K562 (cell line): Measurements from ENCODE around the gene MAST4. TPM values are rescaled to one million over a fixed set of nuclear protein-coding genes. Genes with fewer than 3 reads are reported as not detected.

Experiments used
- ATAC-seq: fragments of 200-7000 bp; cut with Tn5 transposase; 3 replicates; pipeline ENCODE4 v1.9.1; 2020; ENCODE audit warnings: moderate library complexity
- BruUV-seq: library from RNA; stranded (reverse); fragments of 400-500 nt; replicated peaks from 2 replicates; lab custom pipeline; 2021; lab: Mats Ljungman, UMichigan
- CTCF ChIA-PET: fragments of 300-600 bp; formaldehyde crosslinking; extraction: SDS; loops from one replicate; lab custom pipeline; 2021; ENCODE audit warnings: low intra/inter-chr PET ratio; lab: Yijun Ruan, JAX
- POLR2A ChIA-PET: fragments of 300-600, 350-650 bp; sonication (Branson Sonifier 250); formaldehyde crosslinking; extraction: SDS; loops from one replicate; lab custom pipeline; 2021; ENCODE audit warnings: antibody characterized with exemption, inconsistent platforms; lab: Yijun Ruan, JAX
- DNase-seq, 4 experiments: peaks; one replicate each; pipeline versions ENCODE4 v3.0.0 to v3.0.0-alpha.2; 2011 to 2018; ENCODE audit warnings: low spot score in 3 of 4, mixed read lengths in 3 of 4; ENCODE audit errors: extremely low read depth in 1 of 4
- FAIRE-seq: peaks from 2 replicates; lab custom pipeline; 2011; peaks lifted over from hg19 to GRCh38; lab: Jason Lieb, UNC
- H2AFZ ChIP-seq: 2 replicates; pipeline ENCODE4 v1.6.0; 2011; ENCODE audit warnings: low read depth, low read length, control low read depth, inconsistent platforms
- H3K27ac ChIP-seq: fragments of 200-600 bp; 3 replicates; pipeline ENCODE4 v1.8.0; 2011; ENCODE audit warnings: low read depth, mild to moderate bottlenecking, control low read depth, inconsistent platforms, low read length, moderate library complexity, mixed read lengths; ENCODE audit errors: extremely low read depth
- H3K27me3 ChIP-seq, 2 experiments: fragments of 300-600 bp in 1 of 2; 2 replicates in 1 of 2; 3 replicates in 1 of 2; pipeline versions ENCODE4 v1.6.0 to v1.8.0; 2011; ENCODE audit warnings: inconsistent platforms in 2 of 2, low read length in 2 of 2, mild to moderate bottlenecking in 1 of 2, mixed read lengths in 1 of 2, moderate library complexity in 1 of 2; ENCODE audit not compliant: control insufficient read depth in 2 of 2, insufficient read depth in 2 of 2
- H3K36me3 ChIP-seq: fragments of 300-600 bp; 3 replicates; pipeline ENCODE4 v1.8.0; 2011; ENCODE audit warnings: mild to moderate bottlenecking, low read length, inconsistent platforms; ENCODE audit not compliant: control insufficient read depth, insufficient read depth
- H3K4me1 ChIP-seq, 2 experiments: fragments of 200-600 bp in 1 of 2; replicated peaks in 1 of 2; 2 replicates in 1 of 2; 3 replicates in 1 of 2; pipeline versions ENCODE4 v1.5.1 to v1.8.0; 2011; ENCODE audit warnings: inconsistent platforms in 2 of 2, low read length in 2 of 2, mild to moderate bottlenecking in 1 of 2, mixed read lengths in 1 of 2, moderate library complexity in 1 of 2; ENCODE audit not compliant: control insufficient read depth in 2 of 2, insufficient read depth in 2 of 2
- H3K4me2 ChIP-seq: 2 replicates; pipeline ENCODE4 v1.6.1; 2011; ENCODE audit warnings: low read length, control low read depth, inconsistent platforms, mixed read lengths; ENCODE audit not compliant: insufficient read depth
- H3K4me3 ChIP-seq: fragments of 200-600 bp; sonication (generic), shearing (Covaris generic); 2 replicates; pipeline ENCODE4 v1.5.1; 2016; ENCODE audit warnings: control low read depth, inconsistent platforms
- H3K79me2 ChIP-seq: fragments of 200-600 bp; 3 replicates; pipeline ENCODE4 v1.8.0; 2011; ENCODE audit warnings: low read length, inconsistent platforms; ENCODE audit not compliant: control insufficient read depth, insufficient read depth
- H3K9ac ChIP-seq, 2 experiments: 2 replicates each; pipeline versions ENCODE4 v1.6.0 to v1.6.1; 2011; ENCODE audit warnings: low read depth in 2 of 2, low read length in 2 of 2, control low read depth in 1 of 2, inconsistent platforms in 1 of 2, mild to moderate bottlenecking in 1 of 2, mixed read lengths in 1 of 2; ENCODE audit not compliant: insufficient read depth in 1 of 2
- H3K9me1 ChIP-seq: one replicate; pipeline ENCODE4 v1.6.0; 2011; ENCODE audit warnings: inconsistent platforms, mild to moderate bottlenecking, low read length, moderate library complexity; ENCODE audit not compliant: control insufficient read depth, insufficient read depth
- H3K9me3 ChIP-seq: replicated peaks from 2 replicates; pipeline ENCODE4 v1.5.1; 2011; ENCODE audit warnings: low read depth, low read length, inconsistent platforms; ENCODE audit not compliant: control insufficient read depth, insufficient read depth
- H4K20me1 ChIP-seq: replicated peaks from 2 replicates; pipeline ENCODE4 v1.6.1; 2011; ENCODE audit warnings: low read length, inconsistent platforms, mixed read lengths; ENCODE audit not compliant: control insufficient read depth, insufficient read depth
- ADNP ChIP-seq: fragments of 200-800 bp; sonication (Bioruptor generic); IDR thresholded peaks from 2 replicates; pipeline ENCODE4 v1.6.1; 2016; ENCODE audit warnings: missing genetic modification characterization, missing compliant biosample characterization
- C11orf30 ChIP-seq: fragments of 450-650 bp; IDR thresholded peaks from 2 replicates; pipeline ENCODE4 v1.6.1; 2016; ENCODE audit warnings: low read depth, mild to moderate bottlenecking
- HSF4 ChIP-seq: fragments of 250-450 bp; sonication (Bioruptor Pico); IDR thresholded peaks from 2 replicates; pipeline ENCODE4 v2.1.2; 2022; ENCODE audit warnings: mild to moderate bottlenecking, moderate library complexity, borderline replicate concordance
- JUND ChIP-seq, 2 experiments: IDR thresholded peaks; 2 replicates in 1 of 2; 3 replicates in 1 of 2; pipeline ENCODE4 v1.6.1; 2011; ENCODE audit warnings: borderline replicate concordance in 2 of 2, low read depth in 2 of 2, low read length in 2 of 2, improper control_type of control experiment in 1 of 2, missing biosample characterization in 1 of 2, missing genetic modification characterization in 1 of 2, missing genetic modification reagents in 1 of 2
- MCM2 ChIP-seq: fragments of 450-650 bp; IDR thresholded peaks from 2 replicates; pipeline ENCODE4 v1.6.1; 2017; ENCODE audit warnings: low read depth, mild to moderate bottlenecking
- MECOM ChIP-seq: fragments of 250-450 bp; sonication (Bioruptor Pico); IDR thresholded peaks from 2 replicates; pipeline ENCODE4 v1.8.0; 2022; ENCODE audit warnings: inconsistent platforms
- NCOA6 ChIP-seq: fragments of 450-650 bp; IDR thresholded peaks from 2 replicates; pipeline ENCODE4 v1.6.1; 2017; ENCODE audit warnings: mild to moderate bottlenecking
- NFE2 ChIP-seq: IDR thresholded peaks from 2 replicates; pipeline ENCODE4 v1.6.1; 2014; ENCODE audit warnings: antibody characterized with exemption, low read depth
- NR2C2 ChIP-seq, 2 experiments: fragments of 200-800 bp in 1 of 2; sonication (Bioruptor generic) in 1 of 2; sonication (generic) in 1 of 2; formaldehyde crosslinking in 1 of 2; IDR thresholded peaks; 2 replicates each; pipeline versions ENCODE4 v1.6.1 to v1.8.0; 2016 to 2022; ENCODE audit warnings: mild to moderate bottlenecking in 1 of 2, missing compliant biosample characterization in 1 of 2, missing genetic modification characterization in 1 of 2, missing genetic modification reagents in 1 of 2
- OTX1 ChIP-seq: fragments of 450-650 bp; formaldehyde crosslinking; IDR thresholded peaks from 2 replicates; pipeline ENCODE4 v1.4.0; 2022; ENCODE audit warnings: mild to moderate bottlenecking
- POLR2A ChIP-seq: fragments of 450-650 bp; conservative IDR thresholded peaks from 2 replicates; pipeline ENCODE4 v1.6.1; 2016
- RBFOX2 ChIP-seq: fragments of 200-400 bp; formaldehyde crosslinking; IDR thresholded peaks from 2 replicates; pipeline ENCODE4 v1.6.1; 2017; ENCODE audit warnings: low read depth, mild to moderate bottlenecking, low read length, moderate library complexity
- RBM15 ChIP-seq: fragments of 200-400 bp; formaldehyde crosslinking; IDR thresholded peaks from 2 replicates; pipeline ENCODE4 v1.6.1; 2018; ENCODE audit warnings: mild to moderate bottlenecking, low read length, moderate library complexity; ENCODE audit not compliant: insufficient read depth
- RCOR1 ChIP-seq, 2 experiments: IDR thresholded peaks; 2 replicates each; pipeline ENCODE4 v1.6.1; 2012; ENCODE audit warnings: low read depth in 2 of 2, low read length in 2 of 2, borderline replicate concordance in 1 of 2, improper control_type of control experiment in 1 of 2
- XRCC5 ChIP-seq: fragments of 200-400 bp; formaldehyde crosslinking; IDR thresholded peaks from 2 replicates; pipeline ENCODE4 v1.6.1; 2017; ENCODE audit warnings: low read depth, mild to moderate bottlenecking, low read length
- ZNF644 ChIP-seq: fragments of 200-800 bp; sonication (Bioruptor generic); IDR thresholded peaks from 2 replicates; pipeline ENCODE4 v1.6.1; 2016; ENCODE audit warnings: low read depth, missing genetic modification characterization, missing compliant biosample characterization
- WGBS: fragments of 100-300 bp; shearing (Covaris generic); methylation state at CpG from one replicate; pipeline ENCODE4 v1.1.6; 2016; ENCODE audit warnings: low coverage, mixed read lengths; ENCODE audit not compliant: insufficient coverage; ENCODE audit errors: missing lambda C conversion rate; 5-methylcytosine and 5-hydroxymethylcytosine counted together
- in situ Hi-C: fragments of 300-500 bp; cut with MboI; formaldehyde crosslinking; loops from 4 replicates; pipeline ENCODE4 v1.15.0; 2018; ENCODE audit warnings: inconsistent platforms, mixed read lengths
- intact Hi-C: fragments of 100-400 bp; cut with micrococcal nuclease; formaldehyde crosslinking; loops from 2 replicates; pipeline ENCODE4 v1.14.2; 2022
- polyA plus RNA-seq, 8 experiments: library from polyadenylated mRNA; depleted of rRNA in 4 of 8; stranded (reverse) in 5 of 8; unstranded in 3 of 8; fragments of >200 nt; fragmentation: Nextera tagmentation in 2 of 8; fragmentation: Illumina TruSeq in 1 of 8; extraction: Ambion mirVana in 2 of 8; extraction: Trizol in 1 of 8; gene quantifications; 2 replicates each; pipeline versions ENCODE4 v1.2.1 to v1.2.3, GENCODE V29; 2011 to 2014; ENCODE audit warnings: inconsistent platforms in 1 of 8, missing spikeins in 1 of 8
- total RNA-seq, 7 experiments: library from RNA; depleted of rRNA in 6 of 7; stranded (reverse); fragments of >200 nt in 6 of 7; fragmentation: Illumina TruSeq in 2 of 7; extraction: Trizol in 2 of 7; gene quantifications; 2 replicates each; pipeline versions ENCODE4 v1.2.1 to v1.2.3, GENCODE V29; 2011 to 2021; ENCODE audit warnings: low replicate concordance in 1 of 7
- TF ChIP-seq, protein P1 (sequence below): fragments of 250-450 bp; sonication (Bioruptor Pico); IDR thresholded peaks from 2 replicates; pipeline ENCODE4 v1.5.0; 2021; ENCODE audit warnings: mild to moderate bottlenecking, moderate library complexity
- TF ChIP-seq, protein P2 (sequence below): sonication (generic); formaldehyde crosslinking; IDR thresholded peaks from 2 replicates; pipeline ENCODE4 v1.8.1; 2023; ENCODE audit warnings: mild to moderate bottlenecking, missing genetic modification reagents
- TF ChIP-seq, protein P3 (sequence below): fragments of 450-650 bp; IDR thresholded peaks from 2 replicates; pipeline ENCODE4 v1.6.1; 2016; ENCODE audit warnings: antibody characterized with exemption

Gene MAST4
- total and polyA plus RNA-seq, 9 of the 15 experiments (the other 6 are each of a cell fraction or from before 2014, with no cell fraction given): 0.88 to 10.1 (median 5.2) TPM

DNA sequence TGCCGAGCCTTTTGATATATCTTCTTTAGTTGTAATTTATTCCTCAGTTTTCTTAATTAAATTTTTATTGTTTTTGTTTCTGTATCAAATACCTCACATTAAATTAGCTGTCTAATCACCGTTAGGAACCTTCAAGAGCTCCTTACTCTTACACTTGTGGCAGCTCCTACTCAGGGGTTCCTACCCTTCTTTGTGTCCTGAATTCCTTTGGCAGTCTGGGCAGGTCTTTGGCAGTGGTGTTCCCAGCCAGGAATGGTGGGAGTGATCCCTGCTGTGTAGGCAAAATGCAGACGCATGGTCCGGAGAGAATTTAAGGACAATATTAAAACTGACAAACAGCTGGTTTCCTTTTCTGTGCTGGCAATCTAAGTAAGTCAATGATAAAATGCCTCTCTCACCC, 41.8 kb downstream of the MAST4 start:
- Histone ChIP-seq H3K36me3 (no peaks in the 10 kb centered on the region), H3K27ac (no peak overlapping the region), H4K20me1 (no peaks in the 10 kb centered on the region), H3K9me1 (no peaks in the 10 kb centered on the region), H3K27me3 (no peaks in the 10 kb centered on the region), H3K9me3 (no peaks in the 10 kb centered on the region), H3K4me3 (no peak overlapping the region), H3K4me1 (no peaks in the 10 kb centered on the region), H3K79me2 (no peaks in the 10 kb centered on the region), H3K4me2 (no peak overlapping the region), H2AFZ (no peak overlapping the region), H3K9ac (no peak overlapping the region)
- no peak for FAIRE-seq
- intact Hi-C loops (no loop called here), in situ Hi-C loops (no loop called here)
- no TSS peak for BruUV-seq
- DNase-seq: no peak
- WGBS: 5% methylated on average over 4 of the region's 4 CpGs
- ChIA-PET CTCF (no interaction called here), POLR2A (no interaction called here)
- ATAC-seq: no peak
- TF ChIP-seq MCM2 (no peak), ADNP (tag) (no peak), OTX1 (CRISPR knock-in tag) (no peak), NCOA6 (no peak), ZNF644 (tag) (no peak), XRCC5 (no peak), NFE2 (no peak), RBFOX2 (no peak), JUND (IDR thresholded peaks at IDR 0.05; ENCODE audit: borderline replicate concordance, low read depth, low read length) (no peak), JUND (tag; IDR thresholded peaks at IDR 0.05; ENCODE audit: borderline replicate concordance, low read depth, low read length) (no peak), MECOM (no peak), RBM15 (no peak), NR2C2 (CRISPR knock-in tag; IDR thresholded peaks at IDR 0.05) (no peak), NR2C2 (tag; IDR thresholded peaks at IDR 0.05) (no peak), C11orf30 (no peak), POLR2A (no peak), HSF4 (CRISPR knock-in tag) (no peak), RCOR1 (IDR thresholded peaks at IDR 0.05; ENCODE audit: borderline replicate concordance in 1 of 2, low read depth in 2 of 2, low read length in 2 of 2) (no peak)
- TF ChIP-seq, protein P1, sequence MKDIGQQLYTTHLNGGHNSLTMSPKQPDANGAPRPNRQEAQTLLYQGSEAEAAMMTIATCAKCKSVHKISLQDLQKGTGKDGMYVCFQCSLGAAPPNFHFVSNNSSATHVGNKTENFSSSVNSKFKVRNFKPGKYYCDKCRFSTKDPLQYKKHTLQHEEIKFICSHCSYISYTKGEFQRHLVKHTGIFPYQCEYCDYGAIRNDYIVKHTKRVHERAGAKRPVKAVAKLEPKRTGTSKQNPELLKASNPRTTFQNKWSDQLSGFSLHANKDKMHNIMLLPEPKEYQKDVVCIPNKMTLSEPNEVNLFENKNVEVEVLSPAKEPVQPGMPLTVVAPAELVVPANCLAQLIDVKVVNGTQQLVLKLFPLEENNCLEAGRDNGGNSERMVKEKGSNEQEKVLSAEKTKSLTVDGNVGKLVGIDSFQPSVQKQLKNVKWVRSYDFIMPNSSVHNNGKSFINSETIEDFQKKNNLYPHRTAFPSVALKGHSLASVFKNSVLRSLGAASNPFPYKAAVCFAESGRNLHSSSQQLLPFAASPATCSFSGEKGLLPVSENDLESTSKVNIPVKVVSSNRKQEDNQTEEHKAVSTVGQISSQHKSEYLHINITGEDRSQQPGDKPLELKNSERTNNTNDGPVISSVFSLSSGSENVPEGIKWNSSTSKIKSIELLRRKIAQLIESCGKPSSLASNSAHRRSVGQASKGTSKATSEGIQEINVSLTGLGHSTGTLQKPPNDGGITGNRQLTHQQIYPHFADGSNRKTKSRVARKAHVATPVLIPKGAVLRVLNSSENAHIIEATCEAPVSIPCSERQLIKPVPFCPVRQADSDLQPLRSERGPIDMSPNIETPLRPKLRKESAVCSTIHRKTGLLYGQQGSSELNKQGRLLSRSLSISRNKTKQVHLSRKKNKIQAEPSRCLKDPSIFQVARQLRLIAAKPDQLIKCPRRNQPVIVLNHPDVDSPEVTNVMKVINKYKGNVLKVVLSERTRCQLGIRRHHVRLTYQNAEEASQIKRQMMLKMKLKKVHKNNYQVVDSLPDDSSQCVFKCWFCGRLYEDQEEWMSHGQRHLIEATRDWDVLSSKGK (CRISPR knock-in tag): no peak
- TF ChIP-seq, protein P2, sequence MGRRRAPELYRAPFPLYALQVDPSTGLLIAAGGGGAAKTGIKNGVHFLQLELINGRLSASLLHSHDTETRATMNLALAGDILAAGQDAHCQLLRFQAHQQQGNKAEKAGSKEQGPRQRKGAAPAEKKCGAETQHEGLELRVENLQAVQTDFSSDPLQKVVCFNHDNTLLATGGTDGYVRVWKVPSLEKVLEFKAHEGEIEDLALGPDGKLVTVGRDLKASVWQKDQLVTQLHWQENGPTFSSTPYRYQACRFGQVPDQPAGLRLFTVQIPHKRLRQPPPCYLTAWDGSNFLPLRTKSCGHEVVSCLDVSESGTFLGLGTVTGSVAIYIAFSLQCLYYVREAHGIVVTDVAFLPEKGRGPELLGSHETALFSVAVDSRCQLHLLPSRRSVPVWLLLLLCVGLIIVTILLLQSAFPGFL (CRISPR knock-in tag): no peak
- TF ChIP-seq, protein P3, sequence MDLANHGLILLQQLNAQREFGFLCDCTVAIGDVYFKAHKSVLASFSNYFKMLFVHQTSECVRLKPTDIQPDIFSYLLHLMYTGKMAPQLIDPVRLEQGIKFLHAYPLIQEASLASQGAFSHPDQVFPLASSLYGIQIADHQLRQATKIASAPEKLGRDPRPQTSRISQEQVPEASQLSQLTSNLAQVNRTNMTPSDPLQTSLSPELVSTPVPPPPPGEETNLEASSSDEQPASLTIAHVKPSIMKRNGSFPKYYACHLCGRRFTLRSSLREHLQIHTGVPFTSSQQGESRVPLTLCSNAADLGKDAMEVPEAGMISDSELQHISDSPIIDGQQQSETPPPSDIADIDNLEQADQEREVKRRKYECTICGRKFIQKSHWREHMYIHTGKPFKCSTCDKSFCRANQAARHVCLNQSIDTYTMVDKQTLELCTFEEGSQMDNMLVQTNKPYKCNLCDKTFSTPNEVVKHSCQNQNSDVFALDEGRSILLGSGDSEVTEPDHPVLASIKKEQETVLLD: no peak
